HG02938 (cell line): ENCODE measurements around the gene AHSP.
"Not testable (repeated sequence)": the region's sequence is repeated elsewhere in the genome, so short reads cannot be mapped to it uniquely, and the experiment has no call there.

Source experiments
- ATAC-seq: cut with Tn5 transposase; IDR thresholded peaks from one replicate; pipeline ENCODE4 v1.9.1; 2021; ENCODE audit warnings: mild to moderate bottlenecking, moderate library complexity; ENCODE audit not compliant: unreplicated experiment

Gene AHSP

GRCh38 chr16:31529937-31530312 lies 2.2 kb downstream of the AHSP start:
- ATAC-seq: no peak

GRCh38 chr16:31530405-31530804 lies 2.7 kb downstream of the AHSP start:
- no peak for ATAC-seq

GRCh38 chr16:31531096-31531495 lies 3.4 kb downstream of the AHSP start:
- no peak for ATAC-seq

- ATAC-seq: no peak
These were observed 4.4 kb downstream of the AHSP start for GRCh38 chr16:31532120-31532519.

GRCh38 chr16:31532896-31533295 lies 5.2 kb downstream of the AHSP start:
- no peak for ATAC-seq

GRCh38 chr16:31535737-31536136 lies 8.0 kb downstream of the AHSP start:
- ATAC-seq: no peak

GRCh38 chr16:31536804-31537361 lies 9.2 kb downstream of the AHSP start:
- no peak for ATAC-seq

- ATAC-seq: no peak
These were observed 9.9 kb downstream of the AHSP start for GRCh38 chr16:31537362-31538242.

- not testable (repeated sequence) for ATAC-seq
These were observed 10.5 kb downstream of the AHSP start for GRCh38 chr16:31538243-31538598.

GRCh38 chr16:31539762-31540161 lies 12.1 kb downstream of the AHSP start:
- not testable (repeated sequence) for ATAC-seq

- ATAC-seq: no peak
These were observed 15.1 kb downstream of the AHSP start for GRCh38 chr16:31542763-31543162.

GRCh38 chr16:31561426-31562233 lies 33.9 kb downstream of the AHSP start:
- ATAC-seq: no peak

GRCh38 chr16:31568577-31569359 lies 41.1 kb downstream of the AHSP start:
- ATAC-seq: no peak

- no peak for ATAC-seq
These were observed 41.6 kb downstream of the AHSP start for GRCh38 chr16:31569360-31569717.

- ATAC-seq: no peak
These were observed 45.1 kb downstream of the AHSP start for GRCh38 chr16:31572821-31573220.

GRCh38 chr16:31574159-31574558 lies 46.5 kb downstream of the AHSP start:
- ATAC-seq: not testable (repeated sequence)

- ATAC-seq: no peak
These were observed 49.7 kb downstream of the AHSP start for GRCh38 chr16:31577411-31577810.
